HG03469 (cell line): Measurements from ENCODE around the gene ABL1.
A peak's percentile ranks its signal among the peaks of the same experiment; 100 is the strongest.

Source experiments
- ATAC-seq: cut with Tn5 transposase; IDR thresholded peaks from one replicate; pipeline ENCODE4 v1.9.1; 2021; ENCODE audit warnings: mild to moderate bottlenecking, moderate library complexity, moderate number of reproducible peaks; ENCODE audit not compliant: unreplicated experiment

Gene ABL1

GRCh38 chr9:130870491-130871381 is 35.7 kb downstream of the ABL1 start:
- peak; percentile 73 for ATAC-seq

GRCh38 chr9:130871395-130872062 is 36.5 kb downstream of the ABL1 start:
- no peak for ATAC-seq

- ATAC-seq, result no peak
These were observed 37.0 kb downstream of the ABL1 start for GRCh38 chr9:130872093-130872492.

GRCh38 chr9:130872508-130872907 is 37.5 kb downstream of the ABL1 start:
- ATAC-seq, result no peak

- ATAC-seq, result no peak
These were observed 38.0 kb downstream of the ABL1 start for GRCh38 chr9:130872912-130873503.

- no peak for ATAC-seq
These were observed 38.9 kb downstream of the ABL1 start for GRCh38 chr9:130873966-130874365.

- ATAC-seq, result no peak
These were observed 39.7 kb downstream of the ABL1 start for GRCh38 chr9:130874783-130875182.

- no peak for ATAC-seq
These were observed 42.2 kb downstream of the ABL1 start for GRCh38 chr9:130877300-130877699.

- ATAC-seq, result no peak
These were observed 43.2 kb downstream of the ABL1 start for GRCh38 chr9:130878295-130878694.

- no peak for ATAC-seq
These were observed 44.9 kb downstream of the ABL1 start for GRCh38 chr9:130879863-130880411.

- no peak for ATAC-seq
These were observed 45.7 kb downstream of the ABL1 start for GRCh38 chr9:130880599-130881220.

GRCh38 chr9:130881516-130881915 is 46.5 kb downstream of the ABL1 start:
- no peak for ATAC-seq

GRCh38 chr9:130882696-130883225 is 47.7 kb downstream of the ABL1 start:
- no peak for ATAC-seq

- no peak for ATAC-seq
These were observed 48.4 kb downstream of the ABL1 start for GRCh38 chr9:130883479-130883878.

- ATAC-seq, result no peak
These were observed 49.1 kb downstream of the ABL1 start for GRCh38 chr9:130884111-130884531.

GRCh38 chr9:130884542-130885483 is 49.8 kb downstream of the ABL1 start:
- no peak for ATAC-seq

GRCh38 chr9:130885484-130886375 is 50.7 kb downstream of the ABL1 start:
- ATAC-seq, result no peak

- no peak for ATAC-seq
These were observed 51.9 kb downstream of the ABL1 start for GRCh38 chr9:130886981-130887380.
